ENCODE data around the gene SSBP3.

The SSBP3 gene

GRCh38 chr1:54265659-54266058, 140.5 kb downstream of the SSBP3 start:
- no peak for TF ChIP-seq CTCF (IDR thresholded peaks at IDR 0.05; ENCODE audit: control insufficient read depth, insufficient read depth, low read depth, low read length, missing control alignments)
- no peak overlapping the region for H3K4me3 ChIP-seq (ENCODE audit: control insufficient read depth, low read depth, low read length)
- no peak for DNase-seq (ENCODE audit: low read depth)

GRCh38 chr1:54265126-54265525, 141.1 kb downstream of the SSBP3 start:
- no peak for TF ChIP-seq CTCF (IDR thresholded peaks at IDR 0.05; ENCODE audit: control insufficient read depth, insufficient read depth, low read depth, low read length, missing control alignments)
- no peak overlapping the region for H3K4me3 ChIP-seq (ENCODE audit: control insufficient read depth, low read depth, low read length)
- DNase-seq (ENCODE audit: low read depth) = no peak

GRCh38 chr1:54263601-54264226, 142.5 kb downstream of the SSBP3 start:
- no peak overlapping the region for H3K4me3 ChIP-seq (ENCODE audit: control insufficient read depth, low read depth, low read length)
- DNase-seq (ENCODE audit: low read depth) = no peak
- TF ChIP-seq CTCF (IDR thresholded peaks at IDR 0.05; ENCODE audit: control insufficient read depth, insufficient read depth, low read depth, low read length, missing control alignments) = no peak

- H3K4me3 ChIP-seq (ENCODE audit: control insufficient read depth, low read depth, low read length) = no peak overlapping the region
- DNase-seq (ENCODE audit: low read depth) = no peak
- TF ChIP-seq CTCF (IDR thresholded peaks at IDR 0.05; ENCODE audit: control insufficient read depth, insufficient read depth, low read depth, low read length, missing control alignments) = no peak
These were observed 143.9 kb downstream of the SSBP3 start for GRCh38 chr1:54262244-54262643.

GRCh38 chr1:54260810-54261209, 145.4 kb downstream of the SSBP3 start:
- DNase-seq (ENCODE audit: low read depth) = no peak
- no peak for TF ChIP-seq CTCF (IDR thresholded peaks at IDR 0.05; ENCODE audit: control insufficient read depth, insufficient read depth, low read depth, low read length, missing control alignments)

GRCh38 chr1:54259546-54260140, 146.6 kb downstream of the SSBP3 start:
- no peak for DNase-seq (ENCODE audit: low read depth)
- no peak overlapping the region for H3K4me3 ChIP-seq (ENCODE audit: control insufficient read depth, low read depth, low read length)
- no peak for TF ChIP-seq CTCF (IDR thresholded peaks at IDR 0.05; ENCODE audit: control insufficient read depth, insufficient read depth, low read depth, low read length, missing control alignments)

More at GRCh38 chr1:54260810-54261209, 145.4 kb downstream of the SSBP3 start:
- H3K4me3 ChIP-seq (ENCODE audit: control insufficient read depth, low read depth, low read length) = no peak overlapping the region
